ENCODE measurements around the gene NTNG1.

- TF ChIP-seq POLR2A (IDR thresholded peaks at IDR 0.05) (no peak), CTCF (IDR thresholded peaks at IDR 0.05) (no peak)
Measured at GRCh38 chr1:107344268-107344760, 203.5 kb downstream of the NTNG1 start.
